ENCODE data around the gene PPP1CB. TPM values are rescaled to one million over a fixed set of nuclear protein-coding genes. Genes with fewer than 3 reads are reported as not detected.

PPP1CB gene
- total RNA-seq, 1 donor from 2014 or later, result 328 TPM

GRCh38 chr2:28824207-28824606 lies 72.6 kb downstream of the PPP1CB start:
- Histone ChIP-seq H3K4me3 (ENCODE audit: low read depth, low read length) (no peak overlapping the region), H3K27me3 (ENCODE audit: control insufficient read depth, insufficient read depth, low read length) (no peaks in the 10 kb centered on the region), H3K36me3 (ENCODE audit: control insufficient read depth, insufficient read depth, low read length) (no peaks in the 10 kb centered on the region)
- no peak for TF ChIP-seq CTCF (IDR thresholded peaks at IDR 0.05; ENCODE audit: insufficient read depth, low read length, severe bottlenecking)
- DNase-seq (ENCODE audit: low read depth) (no peak), FAIRE-seq (no peak)

DNA sequence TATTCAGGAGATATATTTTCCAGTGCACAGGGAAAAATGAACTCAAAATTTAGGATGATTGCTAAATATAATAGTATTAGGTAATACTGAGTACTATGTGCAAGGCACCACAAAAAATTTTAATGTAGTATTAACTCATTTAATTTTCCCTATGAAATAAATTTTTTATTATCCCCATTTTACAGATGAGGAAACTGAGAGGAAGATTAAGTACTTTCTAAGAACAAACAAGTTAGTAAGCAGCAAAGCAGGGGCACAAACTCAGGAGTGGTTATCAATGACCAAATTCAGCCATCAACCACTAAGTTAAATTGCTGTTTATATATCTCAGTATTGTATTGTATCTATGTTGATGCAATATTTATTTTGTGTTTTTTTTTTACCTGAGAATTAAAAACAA lies 73.2 kb downstream of the PPP1CB start:
- no peak for DNase-seq (ENCODE audit: low read depth)
- H3K27me3 ChIP-seq (ENCODE audit: control insufficient read depth, insufficient read depth, low read length), result no peaks in the 10 kb centered on the region
- H3K4me3 ChIP-seq (ENCODE audit: low read depth, low read length), result no peak overlapping the region
- FAIRE-seq, result no peak
- H3K36me3 ChIP-seq (ENCODE audit: control insufficient read depth, insufficient read depth, low read length), result no peaks in the 10 kb centered on the region
- no peak for TF ChIP-seq CTCF (IDR thresholded peaks at IDR 0.05; ENCODE audit: insufficient read depth, low read length, severe bottlenecking)

DNA sequence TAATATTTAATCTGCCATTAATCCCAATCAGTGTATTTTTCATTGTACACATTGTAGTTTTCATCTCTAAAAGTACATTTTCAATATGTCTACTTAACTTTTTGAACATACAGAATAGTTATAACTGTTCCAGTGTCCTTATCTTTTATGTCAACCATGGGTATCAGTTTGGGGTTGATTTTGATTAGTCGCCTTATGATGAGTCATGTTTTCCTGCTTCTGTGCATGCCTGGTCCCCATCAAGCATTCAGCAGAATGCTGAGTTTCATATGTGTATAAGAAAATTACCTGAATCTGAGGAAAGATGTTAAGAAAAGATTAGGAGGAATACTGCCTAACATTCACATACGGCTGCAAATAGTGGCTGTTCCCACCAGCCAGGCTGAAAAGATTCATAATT lies 76.8 kb downstream of the PPP1CB start:
- Histone ChIP-seq H3K27me3 (ENCODE audit: control insufficient read depth, insufficient read depth, low read length) (no peaks in the 10 kb centered on the region), H3K36me3 (ENCODE audit: control insufficient read depth, insufficient read depth, low read length) (no peaks in the 10 kb centered on the region), H3K4me3 (ENCODE audit: low read depth, low read length) (no peak overlapping the region)
- DNase-seq (ENCODE audit: low read depth) (peak; percentile 35), FAIRE-seq (no peak)
- no peak for TF ChIP-seq CTCF (IDR thresholded peaks at IDR 0.05; ENCODE audit: insufficient read depth, low read length, severe bottlenecking)

DNA sequence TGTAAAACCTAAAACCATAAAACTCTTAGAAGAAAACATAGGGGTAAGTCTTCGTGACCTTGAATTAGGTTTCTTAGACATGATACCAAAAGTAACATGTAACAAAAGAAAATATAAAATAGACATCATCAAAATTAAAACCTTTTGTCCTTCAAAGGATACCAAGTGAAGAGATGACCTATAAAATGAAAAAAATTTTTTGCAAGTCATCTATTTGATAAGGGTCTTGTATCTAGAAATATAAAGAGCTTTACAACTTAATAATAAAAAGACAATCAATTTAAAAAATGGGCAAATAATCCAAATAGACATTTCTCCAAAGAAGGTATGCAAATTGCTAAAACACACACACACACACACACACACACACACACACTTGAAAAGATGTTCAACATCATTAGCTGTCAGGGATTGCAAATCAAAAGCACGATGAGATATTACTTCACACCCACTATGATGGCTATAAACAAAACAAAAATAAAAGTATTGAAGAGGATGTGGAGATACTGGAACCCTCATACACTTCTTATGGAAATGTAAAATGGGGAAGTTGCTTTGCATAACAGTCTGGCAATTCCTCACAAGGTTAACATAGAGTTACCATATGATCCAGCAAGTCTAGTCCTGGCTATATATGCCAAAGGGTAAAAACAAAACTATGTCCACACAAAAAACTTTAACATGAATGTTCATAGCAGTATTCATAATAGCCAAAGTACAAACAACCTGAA lies 82.3 kb downstream of the PPP1CB start:
- H3K4me3 ChIP-seq (ENCODE audit: low read depth, low read length), result no peak overlapping the region
- FAIRE-seq (no peak), DNase-seq (ENCODE audit: low read depth) (no peak)
- TF ChIP-seq CTCF (IDR thresholded peaks at IDR 0.05; ENCODE audit: insufficient read depth, low read length, severe bottlenecking), result no peak
- no peaks in the 10 kb centered on the region for H3K27me3 ChIP-seq (ENCODE audit: control insufficient read depth, insufficient read depth, low read length)
- no peaks in the 10 kb centered on the region for H3K36me3 ChIP-seq (ENCODE audit: control insufficient read depth, insufficient read depth, low read length)

- DNase-seq (ENCODE audit: low read depth) (no peak), FAIRE-seq (no peak)
- no peak for TF ChIP-seq CTCF (IDR thresholded peaks at IDR 0.05; ENCODE audit: insufficient read depth, low read length, severe bottlenecking)
- H3K36me3 ChIP-seq (ENCODE audit: control insufficient read depth, insufficient read depth, low read length), result no peaks in the 10 kb centered on the region
- no peaks in the 10 kb centered on the region for H3K27me3 ChIP-seq (ENCODE audit: control insufficient read depth, insufficient read depth, low read length)
- no peak overlapping the region for H3K4me3 ChIP-seq (ENCODE audit: low read depth, low read length)
These were observed 84.2 kb downstream of the PPP1CB start for GRCh38 chr2:28835781-28836180.

GRCh38 chr2:28838971-28839370 lies 87.3 kb downstream of the PPP1CB start:
- TF ChIP-seq CTCF (IDR thresholded peaks at IDR 0.05; ENCODE audit: insufficient read depth, low read length, severe bottlenecking), result no peak
- no peaks in the 10 kb centered on the region for H3K36me3 ChIP-seq (ENCODE audit: control insufficient read depth, insufficient read depth, low read length)
- no peak for FAIRE-seq
- H3K4me3 ChIP-seq (ENCODE audit: low read depth, low read length), result no peak overlapping the region
- DNase-seq (ENCODE audit: low read depth), result no peak
- no peaks in the 10 kb centered on the region for H3K27me3 ChIP-seq (ENCODE audit: control insufficient read depth, insufficient read depth, low read length)
